CD14-positive monocyte (primary cell): ENCODE measurements around the gene WWC1. TPM values are rescaled to one million over a fixed set of nuclear protein-coding genes. Genes with fewer than 3 reads are reported as not detected.

Experiments
- DNase-seq, 3 donors: peaks; one replicate each; pipeline ENCODE4 v3.0.0-alpha.2; 2011 to 2022
- H2AFZ ChIP-seq: 2 replicates; pipeline ENCODE4 v1.6.0; 2012; ENCODE audit warnings: mild to moderate bottlenecking, low read depth, low read length, inconsistent platforms; ENCODE audit not compliant: insufficient read depth, poor library complexity, severe bottlenecking
- H3K27ac ChIP-seq, 2 donors: 1 replicate in 1 of 2; 2 replicates in 1 of 2; pipeline ENCODE4 v1.5.1; 2012 to 2013; ENCODE audit warnings: low read length in 2 of 2, control low read depth in 1 of 2, inconsistent platforms in 1 of 2, low read depth in 1 of 2, mild to moderate bottlenecking in 1 of 2
- H3K27me3 ChIP-seq, 2 donors: one replicate each; pipeline versions ENCODE4 v1.6.0 to v1.6.1; 2011 to 2013; ENCODE audit warnings: low read length in 2 of 2; ENCODE audit not compliant: control insufficient read depth in 2 of 2, insufficient read depth in 2 of 2
- H3K36me3 ChIP-seq, 2 donors: replicated peaks in 1 of 2; 1 replicate in 1 of 2; 2 replicates in 1 of 2; pipeline versions ENCODE4 v1.5.1 to v1.6.1; 2012 to 2013; ENCODE audit warnings: low read length in 2 of 2, control low read depth in 1 of 2, inconsistent platforms in 1 of 2, mild to moderate bottlenecking in 1 of 2; ENCODE audit not compliant: insufficient read depth in 2 of 2, control insufficient read depth in 1 of 2
- H3K4me1 ChIP-seq, 2 donors: 1 replicate in 1 of 2; 2 replicates in 1 of 2; pipeline versions ENCODE4 v1.5.1 to v1.6.1; 2012 to 2013; ENCODE audit warnings: low read length in 2 of 2, control low read depth in 1 of 2, inconsistent platforms in 1 of 2, mild to moderate bottlenecking in 1 of 2, moderate library complexity in 1 of 2; ENCODE audit not compliant: insufficient read depth in 2 of 2, control insufficient read depth in 1 of 2
- H3K4me2 ChIP-seq: replicated peaks from 2 replicates; pipeline ENCODE3; 2012; ENCODE audit warnings: low read length, moderate library complexity, mild to moderate bottlenecking; ENCODE audit not compliant: poor library complexity, severe bottlenecking; ENCODE audit errors: extremely low read depth
- H3K4me3 ChIP-seq, 3 experiments: fragments of 200-600 bp in 1 of 3; sonication (generic) in 1 of 3; replicated peaks in 1 of 3; 1 replicate in 2 of 3; 2 replicates in 1 of 3; pipeline ENCODE4 v1.5.1; 2011 to 2013; ENCODE audit warnings: low read length in 3 of 3, mild to moderate bottlenecking in 3 of 3, control low read depth in 2 of 3, low read depth in 2 of 3, inconsistent platforms in 1 of 3, moderate library complexity in 1 of 3
- H3K79me2 ChIP-seq: 2 replicates; pipeline ENCODE4 v1.6.0; 2012; ENCODE audit warnings: mild to moderate bottlenecking, control low read depth, inconsistent platforms, low read length, moderate library complexity; ENCODE audit not compliant: insufficient read depth
- H3K9ac ChIP-seq: 2 replicates; pipeline ENCODE4 v1.6.0; 2017; ENCODE audit warnings: low read length, mild to moderate bottlenecking; ENCODE audit not compliant: insufficient read depth, poor library complexity, severe bottlenecking
- H3K9me3 ChIP-seq, 2 donors: replicated peaks in 1 of 2; 1 replicate in 1 of 2; 2 replicates in 1 of 2; pipeline versions ENCODE4 v1.5.1 to v1.6.1; 2012 to 2013; ENCODE audit warnings: low read length in 2 of 2, control low read depth in 1 of 2; ENCODE audit not compliant: control insufficient read depth in 1 of 2, insufficient read depth in 1 of 2
- H4K20me1 ChIP-seq: 2 replicates; pipeline ENCODE4 v1.6.0; 2012; ENCODE audit warnings: mild to moderate bottlenecking, low read length, control low read depth, moderate library complexity; ENCODE audit not compliant: insufficient read depth
- H3K27ac Mint-ChIP-seq, 7 donors: one replicate each; pipeline ENCODE4 v1.8.0; 2020; ENCODE audit warnings: mild to moderate bottlenecking in 7 of 7, mixed read lengths in 7 of 7, moderate library complexity in 6 of 7, inconsistent platforms in 2 of 7
- H3K27me3 Mint-ChIP-seq, 3 donors: one replicate each; pipeline ENCODE4 v1.8.0; 2021 to 2022; ENCODE audit warnings: low read depth in 3 of 3, mild to moderate bottlenecking in 3 of 3, mixed read lengths in 3 of 3, moderate library complexity in 3 of 3, inconsistent platforms in 1 of 3
- H3K36me3 Mint-ChIP-seq, 2 donors: one replicate each; pipeline ENCODE4 v1.8.0; 2020; ENCODE audit warnings: mixed read lengths in 2 of 2, inconsistent platforms in 1 of 2, mild to moderate bottlenecking in 1 of 2
- H3K4me1 Mint-ChIP-seq: one replicate; pipeline ENCODE4 v1.8.0; 2020; ENCODE audit warnings: mild to moderate bottlenecking, mixed read lengths
- H3K4me3 Mint-ChIP-seq, 2 donors: one replicate each; pipeline ENCODE4 v1.8.0; 2020; ENCODE audit warnings: mild to moderate bottlenecking in 2 of 2, mixed read lengths in 2 of 2, moderate library complexity in 1 of 2
- H3K9me3 Mint-ChIP-seq, 7 donors: one replicate each; pipeline ENCODE4 v1.8.0; 2020 to 2022; ENCODE audit warnings: mixed read lengths in 7 of 7, mild to moderate bottlenecking in 6 of 7, moderate library complexity in 6 of 7, inconsistent platforms in 2 of 7
- CTCF ChIP-seq: fragments of 200-600 bp; IDR thresholded peaks from one replicate; pipeline ENCODE4 v1.8.0; 2022; ENCODE audit warnings: antibody characterized with exemption, mild to moderate bottlenecking
- WGBS: methylation state at CpG from one replicate; pipeline ENCODE4 v1.1.5; 2013; ENCODE audit warnings: missing lambda C conversion rate; ENCODE audit not compliant: insufficient coverage; 5-methylcytosine and 5-hydroxymethylcytosine counted together
- intact Hi-C, 2 donors: fragments of 100-400 bp; cut with micrococcal nuclease; formaldehyde crosslinking; loops; one replicate each; pipeline versions ENCODE4 v1.15.0 to v1.15.1; 2023
- polyA plus RNA-seq, 3 donors: library from polyadenylated mRNA; depleted of rRNA in 1 of 3; unstranded in 2 of 3; stranded (reverse) in 1 of 3; fragments of 300-500 nt in 2 of 3; fragments of >200 nt in 1 of 3; fragmentation: Illumina TruSeq in 2 of 3; gene quantifications; 1 replicate in 2 of 3; 2 replicates in 1 of 3; pipeline ENCODE4 v1.2.3, GENCODE V29; 2012 to 2021

The WWC1 gene
- polyA plus RNA-seq, 3 donors, result not detected

- no peaks in the 10 kb centered on the region for H4K20me1 ChIP-seq
- H3K79me2 ChIP-seq, result no peaks in the 10 kb centered on the region
- DNase-seq, result no peak
- peaks cover 2% of the 10 kb centered on the region for H3K4me1 Mint-ChIP-seq
- H3K27me3 Mint-ChIP-seq, result peaks cover 0 to 4% (median 3%) of the 10 kb centered on the region in 3 donors
- intact Hi-C loops, result no loop called here
- no peak for TF ChIP-seq CTCF
- no peaks in the 10 kb centered on the region for H3K36me3 ChIP-seq
- no peaks in the 10 kb centered on the region for H3K4me1 ChIP-seq
- H3K4me2 ChIP-seq, result no peak overlapping the region
- no peaks in the 10 kb centered on the region for H3K9me3 Mint-ChIP-seq
- no peak overlapping the region for H3K4me3 Mint-ChIP-seq
- H3K27ac ChIP-seq, result no peak overlapping the region
- no peaks in the 10 kb centered on the region for H3K27me3 ChIP-seq
- H3K9ac ChIP-seq, result no peak overlapping the region
- no peaks in the 10 kb centered on the region for H3K9me3 ChIP-seq
- H2AFZ ChIP-seq, result no peak overlapping the region
- no CpG with 5 or more reads among the region's 4 CpGs for WGBS
- H3K4me3 ChIP-seq, result no peak overlapping the region
- no peak overlapping the region for H3K27ac Mint-ChIP-seq
- H3K36me3 Mint-ChIP-seq, result no peaks in the 10 kb centered on the region
These were observed 110.4 kb downstream of the WWC1 start for GRCh38 chr5:168401880-168402279.

GRCh38 chr5:168404365-168404764, 112.9 kb downstream of the WWC1 start:
- H4K20me1 ChIP-seq, result no peaks in the 10 kb centered on the region
- H3K36me3 ChIP-seq, result no peaks in the 10 kb centered on the region
- Mint-ChIP-seq H3K9me3 (no peaks in the 10 kb centered on the region), H3K4me1 (peaks cover 5% of the 10 kb centered on the region), H3K27ac (no peak overlapping the region), H3K36me3 (no peaks in the 10 kb centered on the region), H3K27me3 (peaks cover 0 to 3% (median 2%) of the 10 kb centered on the region in 3 donors), H3K4me3 (no peak overlapping the region)
- no peak overlapping the region for H3K27ac ChIP-seq
- H3K27me3 ChIP-seq, result no peaks in the 10 kb centered on the region
- intact Hi-C loops, result no loop called here
- H3K79me2 ChIP-seq, result no peaks in the 10 kb centered on the region
- no peak overlapping the region for H3K4me3 ChIP-seq
- no peak overlapping the region for H3K9ac ChIP-seq
- TF ChIP-seq CTCF, result no peak
- peaks cover 0 to 3% of the 10 kb centered on the region in 2 donors for H3K4me1 ChIP-seq
- no peak overlapping the region for H2AFZ ChIP-seq
- no peak for DNase-seq
- H3K9me3 ChIP-seq, result no peaks in the 10 kb centered on the region
- H3K4me2 ChIP-seq, result no peak overlapping the region
- WGBS, result 61% methylated on average over 9 of the region's 12 CpGs
